Panc1 (cell line): ENCODE measurements around the gene C21orf91. TPM values are rescaled to one million over a fixed set of nuclear protein-coding genes. Genes with fewer than 3 reads are reported as not detected.

Experiments used
- ATAC-seq: fragments of 200-7000 bp; cut with Tn5 transposase; 2 replicates; pipeline ENCODE4 v1.9.1; 2020; ENCODE audit warnings: mild to moderate bottlenecking, moderate library complexity
- BruUV-seq: library from RNA; stranded (reverse); fragments of 400-500 nt; replicated peaks from 2 replicates; lab custom pipeline; 2021; lab: Mats Ljungman, UMichigan
- CTCF ChIA-PET: fragments of 300-600 bp; sonication (Branson Sonifier 250); formaldehyde crosslinking; loops from one replicate; lab custom pipeline; 2022; ENCODE audit warnings: antibody characterized with exemption; lab: Charles Lee
- POLR2A ChIA-PET: fragments of 300-600 bp; sonication (Branson Sonifier 250); formaldehyde crosslinking; loops from one replicate; lab custom pipeline; 2022; ENCODE audit warnings: antibody characterized with exemption; lab: Charles Lee
- DNase-seq: peaks from one replicate; pipeline ENCODE4 v3.0.0-alpha.2; 2010; ENCODE audit warnings: low read depth, low spot score
- H3K27ac ChIP-seq: 2 replicates; pipeline ENCODE4 v1.5.1; 2011; ENCODE audit warnings: mild to moderate bottlenecking, low read length, inconsistent platforms
- H3K27me3 ChIP-seq: fragments of 200-500 bp; sonication (Bioruptor generic); 2 replicates; pipeline ENCODE4 v1.6.0; 2014; ENCODE audit warnings: low read length, inconsistent platforms; ENCODE audit not compliant: control insufficient read depth, insufficient read depth
- H3K36me3 ChIP-seq: fragments of 200-500 bp; sonication (Bioruptor generic); 2 replicates; pipeline ENCODE4 v1.5.1; 2014; ENCODE audit warnings: inconsistent platforms, mild to moderate bottlenecking, low read length, moderate library complexity; ENCODE audit not compliant: control insufficient read depth, insufficient read depth
- H3K4me1 ChIP-seq: 2 replicates; pipeline ENCODE4 v1.5.1; 2011; ENCODE audit warnings: inconsistent platforms, mild to moderate bottlenecking, low read length, moderate library complexity; ENCODE audit not compliant: control insufficient read depth, insufficient read depth
- H3K4me3 ChIP-seq, 2 experiments: 2 replicates each; pipeline ENCODE4 v1.5.1; 2011 to 2012; ENCODE audit warnings: low read depth in 2 of 2, low read length in 2 of 2, mild to moderate bottlenecking in 2 of 2, inconsistent platforms in 1 of 2, moderate library complexity in 1 of 2
- H3K9me3 ChIP-seq: fragments of 200-500 bp; sonication (Bioruptor generic); 2 replicates; pipeline ENCODE4 v1.5.1; 2014; ENCODE audit warnings: low read depth, mild to moderate bottlenecking, inconsistent platforms, low read length, moderate library complexity; ENCODE audit not compliant: control insufficient read depth, insufficient read depth
- CTCF ChIP-seq: fragments of 450-650 bp; IDR thresholded peaks from 2 replicates; pipeline ENCODE4 v1.5.1; 2017; ENCODE audit warnings: mild to moderate bottlenecking
- POLR2AphosphoS5 ChIP-seq: IDR thresholded peaks from 2 replicates; pipeline ENCODE4 v1.6.1; 2012; ENCODE audit warnings: mild to moderate bottlenecking, low read depth, low read length, moderate library complexity
- REST ChIP-seq, 2 experiments: IDR thresholded peaks; 2 replicates each; pipeline ENCODE4 v1.6.1; 2011 to 2012; ENCODE audit warnings: low read depth in 2 of 2, control low read depth in 1 of 2, low read length in 1 of 2, mild to moderate bottlenecking in 1 of 2, moderate library complexity in 1 of 2; ENCODE audit not compliant: insufficient read depth in 1 of 2
- SIN3A ChIP-seq: IDR thresholded peaks from 2 replicates; pipeline ENCODE4 v1.6.1; 2012; ENCODE audit warnings: low read depth, mild to moderate bottlenecking, low read length, moderate library complexity, borderline replicate concordance; ENCODE audit not compliant: insufficient read depth
- TCF7L2 ChIP-seq: IDR thresholded peaks from 2 replicates; pipeline ENCODE4 v1.6.1; 2011; ENCODE audit warnings: mild to moderate bottlenecking, low read depth, low read length, inconsistent platforms
- in situ Hi-C: cut with HindIII; loops from 2 replicates; pipeline ENCODE4 v1.10.0; 2016; ENCODE audit warnings: low sequenced_read_pairs, low pct_unique_long_range_greater_than_20kb
- intact Hi-C: fragments of 100-400 bp; cut with micrococcal nuclease; formaldehyde crosslinking; loops from one replicate; pipeline ENCODE4 v1.10.0; 2022; ENCODE audit not compliant: unreplicated experiment
- total RNA-seq: library from RNA; stranded (reverse); gene quantifications from one replicate; pipeline ENCODE4 v1.2.1, GENCODE V29; 2021; ENCODE audit not compliant: unreplicated experiment

Gene C21orf91
- total RNA-seq, 1 experiment from 2014 or later, result 13.3 TPM

- CTCF ChIA-PET, result no interaction called here
- no peaks in the 10 kb centered on the region for H3K4me1 ChIP-seq
- POLR2A ChIA-PET, result no interaction called here
- no peaks in the 10 kb centered on the region for H3K27me3 ChIP-seq
- in situ Hi-C loops (no loop called here), intact Hi-C loops (no loop called here)
- no peak overlapping the region for H3K4me3 ChIP-seq
- BruUV-seq, result no TSS peak
- ATAC-seq (no peak), DNase-seq (no peak)
- no peaks in the 10 kb centered on the region for H3K36me3 ChIP-seq
- no peaks in the 10 kb centered on the region for H3K9me3 ChIP-seq
- no peak for TF ChIP-seq POLR2AphosphoS5
- TF ChIP-seq SIN3A, result no peak
- TF ChIP-seq TCF7L2, result no peak
- no peak for TF ChIP-seq CTCF
- TF ChIP-seq REST (IDR thresholded peaks at IDR 0.05; ENCODE audit: insufficient read depth in 1 of 2, low read depth in 2 of 2, low read length in 1 of 2), result no peak
- H3K27ac ChIP-seq, result no peak overlapping the region
These were observed 34.4 kb downstream of the C21orf91 start for GRCh38 chr21:17784604-17785402.

GRCh38 chr21:17784180-17784598, 35.0 kb downstream of the C21orf91 start:
- no peak for TF ChIP-seq REST (IDR thresholded peaks at IDR 0.05; ENCODE audit: insufficient read depth in 1 of 2, low read depth in 2 of 2, low read length in 1 of 2)
- no peak for TF ChIP-seq TCF7L2
- no peaks in the 10 kb centered on the region for H3K36me3 ChIP-seq
- no peaks in the 10 kb centered on the region for H3K9me3 ChIP-seq
- intact Hi-C loops (no loop called here), in situ Hi-C loops (no loop called here)
- no peaks in the 10 kb centered on the region for H3K27me3 ChIP-seq
- no peak overlapping the region for H3K4me3 ChIP-seq
- DNase-seq (no peak), ATAC-seq (no peak)
- BruUV-seq, result no TSS peak
- CTCF ChIA-PET, result no interaction called here
- no peaks in the 10 kb centered on the region for H3K4me1 ChIP-seq
- H3K27ac ChIP-seq, result no peak overlapping the region
- POLR2A ChIA-PET, result no interaction called here
